ENCODE measurements around the gene MS4A12. TPM values are rescaled to one million over a fixed set of nuclear protein-coding genes. Genes with fewer than 3 reads are reported as not detected.

MS4A12 gene
- total RNA-seq, 6 donors from 2014 or later, result not detected

GRCh38 chr11:60455531-60456042, 37.0 kb upstream of the MS4A12 start, which contains the start of gene MS4A1:
MS4A1 (plus strand) TSS chr11:60455847; CDS start chr11:60462375, 6,528 bp downstream.
- Histone ChIP-seq H3K27ac (no peak within 1 kb of the TSS), H3K36me3 (no peaks in the 10 kb centered on the region), H3K9me3 (peaks cover 0 to 3% (median 0%) of the 10 kb centered on the region in 4 donors), H3K4me3 (no peak within 1 kb of the TSS), H3K27me3 (no peaks in the 10 kb centered on the region), H3K4me1 (no peaks in the 10 kb centered on the region)
- 60 to 64% methylated on average over 4 of the region's 4 CpGs for WGBS, 2 donors
- ATAC-seq (ENCODE audit: low FRiP score in 2 of 2) (no peak), DNase-seq (no peak)
- TF ChIP-seq POLR2A (IDR thresholded peaks at IDR 0.05) (no peak), EP300 (IDR thresholded peaks at IDR 0.05) (no peak)
- TF ChIP-seq, protein P1, sequence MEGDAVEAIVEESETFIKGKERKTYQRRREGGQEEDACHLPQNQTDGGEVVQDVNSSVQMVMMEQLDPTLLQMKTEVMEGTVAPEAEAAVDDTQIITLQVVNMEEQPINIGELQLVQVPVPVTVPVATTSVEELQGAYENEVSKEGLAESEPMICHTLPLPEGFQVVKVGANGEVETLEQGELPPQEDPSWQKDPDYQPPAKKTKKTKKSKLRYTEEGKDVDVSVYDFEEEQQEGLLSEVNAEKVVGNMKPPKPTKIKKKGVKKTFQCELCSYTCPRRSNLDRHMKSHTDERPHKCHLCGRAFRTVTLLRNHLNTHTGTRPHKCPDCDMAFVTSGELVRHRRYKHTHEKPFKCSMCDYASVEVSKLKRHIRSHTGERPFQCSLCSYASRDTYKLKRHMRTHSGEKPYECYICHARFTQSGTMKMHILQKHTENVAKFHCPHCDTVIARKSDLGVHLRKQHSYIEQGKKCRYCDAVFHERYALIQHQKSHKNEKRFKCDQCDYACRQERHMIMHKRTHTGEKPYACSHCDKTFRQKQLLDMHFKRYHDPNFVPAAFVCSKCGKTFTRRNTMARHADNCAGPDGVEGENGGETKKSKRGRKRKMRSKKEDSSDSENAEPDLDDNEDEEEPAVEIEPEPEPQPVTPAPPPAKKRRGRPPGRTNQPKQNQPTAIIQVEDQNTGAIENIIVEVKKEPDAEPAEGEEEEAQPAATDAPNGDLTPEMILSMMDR (IDR thresholded peaks at IDR 0.05), result no peak

- Histone ChIP-seq H3K4me3 (no peak overlapping the region), H3K4me1 (no peaks in the 10 kb centered on the region), H3K27me3 (no peaks in the 10 kb centered on the region), H3K27ac (no peak overlapping the region), H3K9me3 (no peaks in the 10 kb centered on the region), H3K36me3 (no peaks in the 10 kb centered on the region)
- 81 to 84% methylated on average over 3 of the region's 3 CpGs for WGBS, 2 donors
- DNase-seq (no peak), ATAC-seq (ENCODE audit: low FRiP score in 2 of 2) (no peak)
- TF ChIP-seq, protein P1 (IDR thresholded peaks at IDR 0.05), result no peak
- no peak for TF ChIP-seq POLR2AphosphoS5 (IDR thresholded peaks at IDR 0.05)
- no peak for TF ChIP-seq EP300 (IDR thresholded peaks at IDR 0.05)
- no peak for TF ChIP-seq POLR2A (IDR thresholded peaks at IDR 0.05)
Measured at GRCh38 chr11:60457576-60457975, 35.0 kb upstream of the MS4A12 start.

- H3K4me3 ChIP-seq, result no peak overlapping the region
- H3K9me3 ChIP-seq, result no peaks in the 10 kb centered on the region
- H3K36me3 ChIP-seq, result no peaks in the 10 kb centered on the region
- no peak for DNase-seq
- TF ChIP-seq POLR2A (IDR thresholded peaks at IDR 0.05) (no peak), EP300 (IDR thresholded peaks at IDR 0.05) (no peak), POLR2AphosphoS5 (IDR thresholded peaks at IDR 0.05) (no peak)
- TF ChIP-seq, protein P1 (IDR thresholded peaks at IDR 0.05), result no peak
- no peaks in the 10 kb centered on the region for H3K4me1 ChIP-seq
- 89 to 100% methylated on average over 1 of the region's 1 CpG for WGBS, 2 donors
- ATAC-seq (ENCODE audit: low FRiP score in 2 of 2), result no peak
- H3K27ac ChIP-seq, result no peak overlapping the region
- no peaks in the 10 kb centered on the region for H3K27me3 ChIP-seq
Measured at GRCh38 chr11:60459345-60459744, 33.2 kb upstream of the MS4A12 start.

- DNase-seq (no peak), ATAC-seq (ENCODE audit: low FRiP score in 2 of 2) (no peak)
- TF ChIP-seq POLR2AphosphoS5 (IDR thresholded peaks at IDR 0.05), result no peak
- TF ChIP-seq POLR2A (IDR thresholded peaks at IDR 0.05), result no peak
- no peak for TF ChIP-seq EP300 (IDR thresholded peaks at IDR 0.05)
- TF ChIP-seq, protein P1 (IDR thresholded peaks at IDR 0.05), result no peak
- no peaks in the 10 kb centered on the region for H3K4me1 ChIP-seq
- H3K36me3 ChIP-seq, result no peaks in the 10 kb centered on the region
- H3K27me3 ChIP-seq, result no peaks in the 10 kb centered on the region
- H3K27ac ChIP-seq, result no peak overlapping the region
- H3K9me3 ChIP-seq, result no peaks in the 10 kb centered on the region
- 72 to 75% methylated on average over 2 of the region's 2 CpGs for WGBS, 2 donors
- H3K4me3 ChIP-seq, result no peak overlapping the region
Measured at GRCh38 chr11:60468829-60469228, 23.7 kb upstream of the MS4A12 start.

DNA sequence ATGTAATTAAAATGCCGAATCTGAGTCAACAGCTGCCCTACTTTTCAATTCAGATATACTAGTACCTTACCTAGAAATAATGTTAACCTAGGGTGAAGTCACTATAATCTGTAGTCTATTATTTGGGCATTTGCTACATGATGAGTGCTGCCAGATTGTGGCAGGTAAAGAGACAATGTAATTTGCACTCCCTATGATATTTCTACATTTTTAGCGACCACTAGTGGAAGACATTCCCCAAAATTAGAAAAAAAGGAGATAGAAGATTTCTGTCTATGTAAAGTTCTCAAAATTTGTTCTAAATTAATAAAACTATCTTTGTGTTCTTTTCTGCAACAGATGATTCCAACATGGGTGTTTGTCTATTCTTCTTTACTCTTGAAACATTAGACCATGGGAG, 22.9 kb upstream of the MS4A12 start:
- no peak for TF ChIP-seq EP300 (IDR thresholded peaks at IDR 0.05)
- TF ChIP-seq POLR2A (IDR thresholded peaks at IDR 0.05), result no peak
- TF ChIP-seq, protein P1 (IDR thresholded peaks at IDR 0.05), result no peak
- TF ChIP-seq POLR2AphosphoS5 (IDR thresholded peaks at IDR 0.05), result no peak
- 54 to 71% methylated on average over 2 of the region's 2 CpGs for WGBS, 2 donors
- Histone ChIP-seq H3K36me3 (no peaks in the 10 kb centered on the region), H3K27ac (no peak overlapping the region), H3K27me3 (no peaks in the 10 kb centered on the region), H3K9me3 (no peaks in the 10 kb centered on the region), H3K4me3 (no peak overlapping the region), H3K4me1 (no peaks in the 10 kb centered on the region)
- ATAC-seq (ENCODE audit: low FRiP score in 2 of 2), result no peak
- no peak for DNase-seq

Measured in upper lobe of left lung (tissue), 6 donors.